ENCODE measurements around the gene CAPN11. TPM values are rescaled to one million over a fixed set of nuclear protein-coding genes. Genes with fewer than 3 reads are reported as not detected.
"Not testable (repeated sequence)": the region's sequence is repeated elsewhere in the genome, so short reads cannot be mapped to it uniquely, and the experiment has no call there.

Gene CAPN11
- total RNA-seq, 2 experiments from 2014 or later, result 2.5 to 3.0 TPM

- no peaks in the 10 kb centered on the region for H3K27me3 Mint-ChIP-seq
- ChIA-PET CTCF (interaction anchor here (1.0 to 2.5 kb wide), 12 partner anchors 10 to 70 kb away, joined by 3 to 14 read pairs (median 4); partner anchors contain the start of gene SLC35B2), POLR2A (interaction anchor here (0.6 kb wide), 1 partner anchor 35 kb away, joined by 3 read pairs; no protein-coding TSS in a partner anchor)
- peak overlapping the region; percentile 74 for H3K4me3 Mint-ChIP-seq
- H3K36me3 Mint-ChIP-seq (ENCODE audit: low read depth), result no peaks in the 10 kb centered on the region
- peaks cover 36% of the 10 kb centered on the region for H3K4me1 Mint-ChIP-seq
- no peak overlapping the region for H3K27ac Mint-ChIP-seq
- DNase-seq, result no peak
- H3K9me3 Mint-ChIP-seq, result no peaks in the 10 kb centered on the region
Measured at GRCh38 chr6:44224965-44225305, 66.3 kb downstream of the CAPN11 start.

DNA sequence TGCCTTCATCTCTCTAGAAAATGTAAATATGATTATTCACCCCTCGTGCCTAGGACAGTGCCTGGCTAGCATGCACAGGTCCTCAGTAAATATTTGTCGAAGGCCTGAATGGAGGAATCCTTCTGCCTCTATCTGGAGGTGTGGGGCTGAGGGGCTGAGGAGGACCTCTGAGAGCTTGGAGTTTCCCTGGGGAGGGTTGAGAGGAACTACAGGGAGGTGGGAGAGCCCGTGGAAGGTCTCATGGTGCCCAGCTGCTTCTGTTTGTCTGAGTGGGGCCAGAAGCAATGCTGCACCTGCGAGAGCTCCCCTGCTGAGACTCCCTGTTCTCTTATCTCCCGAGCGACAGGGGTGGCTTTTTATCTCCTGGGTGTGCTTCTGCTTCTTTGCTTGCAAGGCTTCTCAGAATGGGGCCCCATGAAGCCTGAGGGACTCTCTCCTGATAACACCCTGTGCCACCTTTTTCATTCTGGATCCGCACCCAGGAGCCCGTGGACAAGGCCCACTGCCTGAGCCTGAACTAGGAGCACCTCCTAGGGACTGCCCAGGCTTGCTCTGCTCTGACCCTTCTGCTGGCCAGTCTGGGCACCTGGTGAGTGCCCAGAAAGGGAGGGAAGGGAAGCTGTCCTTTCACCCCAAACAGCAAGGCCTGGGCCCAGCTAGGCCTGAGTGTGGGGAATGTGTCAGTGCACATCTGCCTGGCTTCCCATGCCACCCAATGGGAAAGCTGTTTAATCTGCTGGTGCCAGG lies 67.1 kb downstream of the CAPN11 start:
- Mint-ChIP-seq H3K4me1 (peaks cover 34% of the 10 kb centered on the region), H3K27me3 (no peaks in the 10 kb centered on the region), H3K9me3 (no peaks in the 10 kb centered on the region), H3K4me3 (no peak overlapping the region), H3K27ac (no peak overlapping the region), H3K36me3 (ENCODE audit: low read depth) (peaks cover 3% of the 10 kb centered on the region)
- DNase-seq, result no peak
- POLR2A ChIA-PET, result no interaction called here
- CTCF ChIA-PET, result interaction anchor here (1.0 to 2.5 kb wide), 8 partner anchors 9 to 71 kb away, joined by 3 to 14 read pairs (median 3); no protein-coding TSS in a partner anchor

DNA sequence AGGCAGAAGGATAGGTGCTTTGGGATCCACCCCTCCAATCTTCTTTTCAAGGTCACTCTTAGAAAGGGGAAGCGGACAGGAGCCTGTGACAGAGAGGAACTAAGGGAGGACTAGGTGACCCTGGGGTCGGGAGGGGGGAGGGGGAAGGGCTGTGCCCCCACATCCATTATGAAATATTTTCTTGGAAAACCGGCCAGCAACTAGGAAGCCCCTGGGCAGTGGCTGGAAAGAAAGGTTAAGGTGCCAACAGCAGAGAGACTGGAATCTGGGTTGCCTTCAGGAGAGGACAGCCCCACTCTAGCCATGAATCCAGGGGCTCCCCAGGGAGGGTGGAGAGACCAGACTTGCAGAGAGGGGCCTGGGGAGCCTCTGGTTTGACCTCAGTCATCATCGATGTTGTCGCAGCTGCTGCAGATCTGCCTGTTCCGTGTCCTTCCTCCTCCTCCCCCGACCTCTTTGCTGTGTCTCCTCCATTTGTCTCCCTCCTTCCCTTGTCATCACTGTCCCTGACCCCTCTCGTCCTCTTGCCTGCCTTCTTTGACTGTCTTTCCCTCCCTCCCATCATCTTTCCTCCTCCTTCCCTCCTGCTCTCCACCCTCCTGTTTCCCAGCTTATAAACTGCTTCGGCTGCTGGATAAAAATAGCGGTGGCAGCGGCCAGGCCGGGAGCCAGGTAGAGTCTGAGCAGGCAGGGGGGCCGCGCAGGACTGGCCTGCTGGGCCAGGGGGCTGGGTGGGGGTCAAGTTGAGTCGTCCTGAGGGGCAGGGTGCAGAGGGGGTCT lies 67.9 kb downstream of the CAPN11 start:
- Mint-ChIP-seq H3K27ac (no peak overlapping the region), H3K27me3 (no peaks in the 10 kb centered on the region), H3K36me3 (ENCODE audit: low read depth) (peaks cover 7% of the 10 kb centered on the region), H3K4me3 (no peak overlapping the region), H3K4me1 (peaks cover 28% of the 10 kb centered on the region), H3K9me3 (no peaks in the 10 kb centered on the region)
- CTCF ChIA-PET, result interaction anchor here (1.1 to 1.6 kb wide), 2 partner anchors 9 to 12 kb away, joined by 3 read pairs; no protein-coding TSS in a partner anchor
- no peak for DNase-seq
- POLR2A ChIA-PET, result no interaction called here

DNA sequence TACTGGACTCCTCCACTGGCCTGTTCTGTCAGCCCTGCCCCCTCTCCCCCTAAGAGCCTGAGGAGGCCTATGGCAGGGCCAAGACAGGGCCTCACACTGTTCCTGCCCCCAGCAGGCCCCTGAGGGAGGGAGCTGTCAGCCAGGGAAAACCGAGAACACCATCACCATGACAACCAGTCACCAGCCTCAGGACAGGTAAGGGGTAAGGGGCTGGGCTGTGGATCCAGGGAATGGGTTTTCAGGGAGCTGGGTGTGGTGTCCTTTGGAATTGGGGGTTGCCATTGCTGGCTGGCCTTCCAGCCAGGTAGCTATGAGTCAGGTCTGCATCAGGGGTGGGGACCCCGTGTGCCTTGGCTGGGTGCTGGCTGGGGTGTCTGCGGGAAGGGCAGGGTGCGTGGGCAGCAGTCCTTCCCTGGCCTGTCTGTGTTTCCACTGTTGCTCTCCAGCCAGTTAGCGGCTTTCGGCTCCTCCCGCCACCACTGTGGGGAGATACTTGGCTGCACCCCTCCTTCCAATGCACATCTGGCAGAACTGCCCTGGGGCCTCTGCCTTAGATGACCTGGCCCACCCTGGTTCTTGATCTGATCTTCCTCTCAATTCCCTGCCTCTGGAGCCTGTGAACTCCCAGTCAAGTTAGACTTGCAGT lies 68.7 kb downstream of the CAPN11 start:
- no peak for DNase-seq
- peaks cover 24% of the 10 kb centered on the region for H3K4me1 Mint-ChIP-seq
- peak overlapping the region; percentile 36 for H3K27ac Mint-ChIP-seq
- ChIA-PET CTCF (interaction anchor here (0.9 to 1.4 kb wide), 4 partner anchors 10 to 30 kb away, joined by 3 to 7 read pairs (median 4); partner anchors contain the start of gene SLC35B2), POLR2A (no interaction called here)
- H3K4me3 Mint-ChIP-seq, result no peak overlapping the region
- H3K36me3 Mint-ChIP-seq (ENCODE audit: low read depth), result peaks cover 8% of the 10 kb centered on the region
- H3K27me3 Mint-ChIP-seq, result no peaks in the 10 kb centered on the region
- no peaks in the 10 kb centered on the region for H3K9me3 Mint-ChIP-seq

- Mint-ChIP-seq H3K27ac (no peak overlapping the region), H3K27me3 (no peaks in the 10 kb centered on the region), H3K36me3 (ENCODE audit: low read depth) (peaks cover 9% of the 10 kb centered on the region), H3K4me1 (peaks cover 20% of the 10 kb centered on the region), H3K4me3 (no peak overlapping the region), H3K9me3 (no peaks in the 10 kb centered on the region)
- ChIA-PET CTCF (interaction anchor here (0.9 to 1.4 kb wide), 4 partner anchors 9 to 29 kb away, joined by 3 to 7 read pairs (median 4); partner anchors contain the start of gene SLC35B2), POLR2A (no interaction called here)
- no peak for DNase-seq
Measured at GRCh38 chr6:44228031-44228430, 69.4 kb downstream of the CAPN11 start.

GRCh38 chr6:44228433-44228832 lies 69.8 kb downstream of the CAPN11 start:
- Mint-ChIP-seq H3K9me3 (no peaks in the 10 kb centered on the region), H3K27ac (no peak overlapping the region), H3K36me3 (ENCODE audit: low read depth) (peaks cover 9% of the 10 kb centered on the region), H3K4me1 (peaks cover 23% of the 10 kb centered on the region), H3K4me3 (no peak overlapping the region), H3K27me3 (no peaks in the 10 kb centered on the region)
- CTCF ChIA-PET, result interaction anchor here (0.6 to 1.4 kb wide), 3 partner anchors 14 to 28 kb away, joined by 4 to 7 read pairs (median 5); partner anchors contain the start of gene SLC35B2
- POLR2A ChIA-PET, result no interaction called here
- no peak for DNase-seq

GRCh38 chr6:44228836-44229235 lies 70.2 kb downstream of the CAPN11 start:
- peaks cover 27% of the 10 kb centered on the region for H3K4me1 Mint-ChIP-seq
- no peak overlapping the region for H3K27ac Mint-ChIP-seq
- H3K36me3 Mint-ChIP-seq (ENCODE audit: low read depth), result peaks cover 11% of the 10 kb centered on the region
- no peak overlapping the region for H3K4me3 Mint-ChIP-seq
- ChIA-PET POLR2A (no interaction called here), CTCF (interaction anchor here (0.6 to 1.4 kb wide), 3 partner anchors 13 to 28 kb away, joined by 4 to 7 read pairs (median 5); partner anchors contain the start of gene SLC35B2)
- DNase-seq, result no peak
- no peaks in the 10 kb centered on the region for H3K27me3 Mint-ChIP-seq
- no peaks in the 10 kb centered on the region for H3K9me3 Mint-ChIP-seq

- H3K36me3 Mint-ChIP-seq (ENCODE audit: low read depth), result peaks cover 11% of the 10 kb centered on the region
- DNase-seq, result no peak
- CTCF ChIA-PET, result interaction anchor here (0.7 to 1.7 kb wide), 3 partner anchors 8 to 27 kb away, joined by 3 to 8 read pairs (median 4); no protein-coding TSS in a partner anchor
- no peak overlapping the region for H3K27ac Mint-ChIP-seq
- peaks cover 22% of the 10 kb centered on the region for H3K4me1 Mint-ChIP-seq
- H3K9me3 Mint-ChIP-seq, result no peaks in the 10 kb centered on the region
- POLR2A ChIA-PET, result no interaction called here
- H3K4me3 Mint-ChIP-seq, result no peak overlapping the region
- no peaks in the 10 kb centered on the region for H3K27me3 Mint-ChIP-seq
Measured at GRCh38 chr6:44229376-44230033, 70.9 kb downstream of the CAPN11 start.

DNA sequence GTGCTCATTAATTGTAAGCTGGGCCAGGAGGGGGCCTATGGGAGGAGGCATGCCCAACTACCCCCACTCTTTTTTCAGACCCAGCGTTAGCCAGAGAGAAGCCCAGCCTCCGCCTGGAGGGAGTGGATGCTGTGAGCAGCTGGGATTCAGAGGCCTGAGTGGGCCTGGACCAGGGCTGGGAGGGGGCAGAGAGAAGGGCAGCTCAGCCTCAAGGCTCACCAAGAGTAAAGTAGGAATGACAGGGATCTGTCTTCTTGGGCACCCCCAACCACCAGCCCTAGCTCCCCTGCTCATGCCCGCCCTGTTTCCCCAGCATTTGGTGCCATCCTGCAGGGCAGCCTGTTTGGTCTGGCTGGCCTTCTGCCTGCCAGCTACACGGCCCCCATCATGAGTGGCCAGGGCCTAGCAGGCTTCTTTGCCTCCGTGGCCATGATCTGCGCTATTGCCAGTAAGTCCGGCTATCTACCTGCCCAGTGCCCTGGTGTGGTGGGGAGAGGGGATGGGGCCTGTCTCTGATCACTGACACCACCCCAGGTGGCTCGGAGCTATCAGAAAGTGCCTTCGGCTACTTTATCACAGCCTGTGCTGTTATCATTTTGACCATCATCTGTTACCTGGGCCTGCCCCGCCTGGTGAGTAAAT lies 71.5 kb downstream of the CAPN11 start:
- peaks cover 16% of the 10 kb centered on the region for H3K4me1 Mint-ChIP-seq
- DNase-seq, result no peak
- H3K9me3 Mint-ChIP-seq, result no peaks in the 10 kb centered on the region
- H3K4me3 Mint-ChIP-seq, result no peak overlapping the region
- H3K27me3 Mint-ChIP-seq, result no peaks in the 10 kb centered on the region
- H3K27ac Mint-ChIP-seq, result no peak overlapping the region
- peaks cover 11% of the 10 kb centered on the region for H3K36me3 Mint-ChIP-seq (ENCODE audit: low read depth)
- ChIA-PET POLR2A (no interaction called here), CTCF (interaction anchor here (0.7 to 1.7 kb wide), 4 partner anchors 9 to 37 kb away, joined by 3 to 8 read pairs (median 4); no protein-coding TSS in a partner anchor)

DNA sequence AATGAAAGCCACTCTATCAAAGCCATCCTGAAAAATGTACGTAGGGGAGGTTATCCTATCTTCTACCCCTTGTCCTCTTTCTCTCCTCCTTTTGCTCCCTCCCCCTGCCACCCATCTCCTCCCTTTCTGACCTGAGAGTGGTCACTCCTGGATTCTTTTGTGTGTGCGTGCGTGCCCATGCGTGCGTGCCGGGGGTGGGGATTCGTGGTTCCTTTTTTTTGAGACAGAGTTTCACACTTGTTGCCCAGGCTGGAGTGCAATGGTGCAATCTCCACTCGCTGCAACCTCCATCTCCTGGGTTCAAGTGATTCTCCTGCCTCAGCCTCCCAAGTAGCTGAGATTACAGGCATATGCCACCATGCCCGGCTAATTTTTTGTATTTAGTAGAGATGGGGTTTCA lies 72.8 kb downstream of the CAPN11 start:
- H3K27me3 Mint-ChIP-seq, H3K4me3 Mint-ChIP-seq, POLR2A ChIA-PET, H3K9me3 Mint-ChIP-seq, DNase-seq: not testable (repeated sequence)
- CTCF ChIA-PET, result interaction anchor here (1.1 kb wide), 1 partner anchor 37 kb away, joined by 3 read pairs; no protein-coding TSS in a partner anchor
- H3K36me3 Mint-ChIP-seq (ENCODE audit: low read depth), result peaks cover 14% of the 10 kb centered on the region
- H3K27ac Mint-ChIP-seq, result peak overlapping the region; percentile 50
- H3K4me1 Mint-ChIP-seq, result peaks cover 13% of the 10 kb centered on the region

DNA sequence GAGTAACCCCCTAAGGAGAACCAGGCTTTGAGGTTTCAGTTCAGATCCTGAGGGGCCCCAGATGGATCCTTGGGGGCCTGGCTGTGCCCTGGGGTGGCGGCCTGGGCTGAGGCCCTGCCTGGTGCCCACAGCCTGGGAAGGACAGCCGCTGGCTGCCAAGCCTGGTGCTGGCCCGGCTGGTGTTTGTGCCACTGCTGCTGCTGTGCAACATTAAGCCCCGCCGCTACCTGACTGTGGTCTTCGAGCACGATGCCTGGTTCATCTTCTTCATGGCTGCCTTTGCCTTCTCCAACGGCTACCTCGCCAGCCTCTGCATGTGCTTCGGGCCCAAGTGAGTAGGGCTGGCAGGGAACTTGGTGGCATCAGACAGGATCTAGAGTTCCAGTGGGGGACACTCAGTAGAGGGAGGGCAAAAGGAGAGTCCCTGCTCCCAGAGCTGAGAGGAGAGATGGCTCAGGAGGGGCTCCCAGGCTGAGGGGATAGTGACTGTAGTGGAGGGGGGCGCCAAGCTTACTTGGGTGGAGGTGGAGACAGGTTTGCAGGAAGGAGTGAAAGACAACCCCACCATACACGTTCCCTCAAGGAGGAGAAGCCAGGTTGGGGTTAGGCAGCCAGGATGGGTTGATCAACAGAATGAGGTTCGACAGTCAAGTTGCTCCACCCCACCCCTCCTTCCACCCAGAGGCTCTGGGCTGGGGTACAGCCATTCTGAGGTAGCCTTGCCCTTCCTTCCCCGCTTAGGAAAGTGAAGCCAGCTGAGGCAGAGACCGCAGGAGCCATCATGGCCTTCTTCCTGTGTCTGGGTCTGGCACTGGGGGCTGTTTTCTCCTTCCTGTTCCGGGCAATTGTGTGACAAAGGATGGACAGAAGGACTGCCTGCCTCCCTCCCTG lies 74.3 kb downstream of the CAPN11 start:
- Mint-ChIP-seq H3K9me3 (no peaks in the 10 kb centered on the region), H3K4me3 (no peak overlapping the region), H3K27ac (peak overlapping the region; percentile 76), H3K36me3 (ENCODE audit: low read depth) (peaks cover 14% of the 10 kb centered on the region), H3K4me1 (peaks cover 24% of the 10 kb centered on the region), H3K27me3 (no peaks in the 10 kb centered on the region)
- no peak for DNase-seq
- CTCF ChIA-PET, result interaction anchor here (1.5 to 3.6 kb wide), 3 partner anchors 9 to 77 kb away, joined by 3 to 14 read pairs (median 10); partner anchors contain the start of gene SLC29A1
- POLR2A ChIA-PET, result interaction anchor here (0.6 kb wide), 1 partner anchor 14 kb away, joined by 3 read pairs; the partner anchor contains the start of gene HSP90AB1
